Subcutaneous abdominal adipose tissue (tissue), 5 donors: Measurements from ENCODE around the gene ADH1B.
"Not testable (repeated sequence)": the region's sequence is repeated elsewhere in the genome, so short reads cannot be mapped to it uniquely, and the experiment has no call there.

Experiments
- H3K27ac ChIP-seq: one replicate; pipeline ENCODE4 v1.7.0; 2013; ENCODE audit warnings: low read depth, mild to moderate bottlenecking, inconsistent platforms, low read length, moderate library complexity
- H3K27me3 ChIP-seq, 5 donors: one replicate each; pipeline ENCODE4 v1.7.0; 2013; ENCODE audit warnings: low read length in 5 of 5, inconsistent platforms in 1 of 5; ENCODE audit not compliant: control insufficient read depth in 5 of 5, insufficient read depth in 4 of 5
- H3K36me3 ChIP-seq, 5 donors: one replicate each; pipeline ENCODE4 v1.7.0; 2013; ENCODE audit warnings: low read length in 5 of 5; ENCODE audit not compliant: control insufficient read depth in 5 of 5, insufficient read depth in 5 of 5
- H3K4me1 ChIP-seq, 5 donors: one replicate each; pipeline ENCODE4 v1.7.0; 2013; ENCODE audit warnings: low read length in 5 of 5, mild to moderate bottlenecking in 3 of 5, moderate library complexity in 1 of 5; ENCODE audit not compliant: control insufficient read depth in 5 of 5, insufficient read depth in 5 of 5
- H3K4me3 ChIP-seq, 5 donors: one replicate each; pipeline ENCODE4 v1.7.0; 2013; ENCODE audit warnings: low read length in 5 of 5, low read depth in 1 of 5
- H3K9ac ChIP-seq, 5 donors: one replicate each; pipeline ENCODE4 v1.7.0; 2013; ENCODE audit warnings: low read length in 5 of 5, mild to moderate bottlenecking in 4 of 5, moderate library complexity in 3 of 5
- H3K9me3 ChIP-seq, 5 donors: one replicate each; pipeline ENCODE4 v1.7.0; 2013; ENCODE audit warnings: low read length in 5 of 5; ENCODE audit not compliant: control insufficient read depth in 5 of 5
- donor health status: healthy.
- donor health status: healthy.
- donor health status: healthy.
- donor health status: healthy.
- donor health status: healthy.

The ADH1B gene

GRCh38 chr4:99356149-99356548 is 34.9 kb upstream of the ADH1B start:
- not testable (repeated sequence) for H3K36me3 ChIP-seq, H3K27ac ChIP-seq, H3K9ac ChIP-seq, H3K27me3 ChIP-seq, H3K4me3 ChIP-seq, H3K9me3 ChIP-seq
- peaks cover 0 to 28% (median 23%) of the 10 kb centered on the region in 5 donors for H3K4me1 ChIP-seq

GRCh38 chr4:99352602-99353537 is 31.7 kb upstream of the ADH1B start, which contains the start of gene ADH1C:
Gene ADH1C, minus strand, starts transcription at chr4:99352746. Its CDS starts 71 bp downstream, at chr4:99352675.
- H3K36me3 ChIP-seq: no peaks in the 10 kb centered on the region
- H3K9me3 ChIP-seq: no peaks in the 10 kb centered on the region
- H3K4me1 ChIP-seq: peaks cover 0 to 22% (median 15%) of the 10 kb centered on the region in 5 donors
- peak within 1 kb of the TSS; percentile 43 to 61 (median 50) for H3K4me3 ChIP-seq
- H3K27ac ChIP-seq: no peak within 1 kb of the TSS
- peak within 1 kb of the TSS in 2 of 5 donors; percentile 22 to 51 for H3K9ac ChIP-seq
- no peaks in the 10 kb centered on the region for H3K27me3 ChIP-seq

DNA sequence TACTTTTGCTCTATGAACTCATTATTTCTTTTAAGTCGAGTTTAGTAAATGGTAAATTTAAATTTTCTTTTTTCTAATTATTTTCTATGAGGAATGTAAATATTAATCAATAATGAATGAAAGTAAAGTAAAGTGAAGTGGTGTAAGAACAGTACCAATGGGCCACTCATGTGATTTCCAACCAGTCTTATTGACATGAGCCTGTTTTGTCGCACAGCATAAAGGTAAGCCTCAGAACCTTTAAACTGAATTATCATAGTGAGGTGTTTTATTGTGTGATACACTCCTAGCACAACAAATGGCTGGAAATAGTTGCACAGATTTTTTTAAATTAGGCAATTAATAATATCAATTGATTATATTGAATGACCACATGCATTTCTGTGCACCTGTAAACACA is 30.3 kb upstream of the ADH1B start:
- no peak overlapping the region for H3K27ac ChIP-seq
- H3K4me1 ChIP-seq: peaks cover 0 to 22% (median 13%) of the 10 kb centered on the region in 5 donors
- peaks cover 1 to 4% (median 3%) of the 10 kb centered on the region in 5 donors for H3K36me3 ChIP-seq
- H3K9me3 ChIP-seq: no peaks in the 10 kb centered on the region
- no peak overlapping the region for H3K9ac ChIP-seq
- H3K4me3 ChIP-seq: peak overlapping the region in 1 of 5 donors; percentile 18
- no peaks in the 10 kb centered on the region for H3K27me3 ChIP-seq

- Histone ChIP-seq H3K9ac (no peak overlapping the region), H3K4me3 (no peak overlapping the region), H3K27ac (no peak overlapping the region), H3K9me3 (no peaks in the 10 kb centered on the region), H3K36me3 (peaks cover 3 to 9% (median 3%) of the 10 kb centered on the region in 5 donors), H3K27me3 (no peaks in the 10 kb centered on the region), H3K4me1 (peaks cover 0 to 22% (median 13%) of the 10 kb centered on the region in 5 donors)
Observed at GRCh38 chr4:99349338-99349737, 28.1 kb upstream of the ADH1B start.

DNA sequence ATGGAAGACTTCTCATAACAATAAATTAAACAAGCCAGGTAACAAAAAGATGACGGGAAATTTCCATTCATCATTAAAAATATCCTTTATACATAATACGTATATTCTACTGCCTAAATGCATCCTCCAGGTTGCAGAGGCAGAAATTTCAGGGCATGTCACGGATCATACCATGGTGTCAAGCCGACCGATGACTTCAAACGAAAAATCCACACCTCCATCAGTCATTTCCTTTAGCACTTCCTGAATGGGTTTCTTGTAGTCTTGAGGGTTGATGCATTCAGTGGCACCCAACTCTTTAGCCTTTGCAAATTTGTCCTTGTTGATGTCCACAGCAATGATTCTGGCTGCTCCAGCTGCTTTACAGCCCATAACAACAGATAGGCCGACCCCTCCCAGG is 21.4 kb upstream of the ADH1B start:
- H3K27me3 ChIP-seq, H3K27ac ChIP-seq, H3K9me3 ChIP-seq, H3K9ac ChIP-seq, H3K4me1 ChIP-seq, H3K4me3 ChIP-seq: not testable (repeated sequence)
- peaks cover 3 to 10% (median 8%) of the 10 kb centered on the region in 5 donors for H3K36me3 ChIP-seq

- Histone ChIP-seq H3K9ac (no peak overlapping the region), H3K27ac (no peak overlapping the region), H3K27me3 (no peaks in the 10 kb centered on the region), H3K4me3 (no peak overlapping the region), H3K36me3 (peaks cover 0 to 10% (median 4%) of the 10 kb centered on the region in 5 donors), H3K4me1 (no peaks in the 10 kb centered on the region), H3K9me3 (no peaks in the 10 kb centered on the region)
Observed at GRCh38 chr4:99341426-99341825, 20.2 kb upstream of the ADH1B start.

DNA sequence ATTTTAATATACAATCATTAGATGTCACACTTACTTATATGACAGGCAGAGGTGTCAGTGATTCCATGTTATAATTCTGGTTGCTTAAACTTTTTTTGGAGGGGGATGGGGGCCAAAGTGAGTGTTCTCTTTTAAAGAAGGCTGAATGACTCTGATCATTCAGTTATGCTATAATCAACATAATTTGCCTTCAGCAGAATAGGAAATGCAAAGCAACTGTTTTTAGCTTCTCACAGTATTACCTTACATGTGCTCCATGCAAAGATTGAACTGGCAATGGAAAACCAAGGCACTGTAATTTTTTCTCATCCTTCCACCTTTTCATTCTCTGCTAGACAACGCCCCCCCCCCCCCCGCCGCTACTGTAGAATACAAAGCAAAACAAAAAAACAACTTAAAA is 18.0 kb upstream of the ADH1B start:
- Histone ChIP-seq H3K27ac (no peak overlapping the region), H3K9me3 (no peaks in the 10 kb centered on the region), H3K9ac (no peak overlapping the region), H3K4me1 (no peaks in the 10 kb centered on the region), H3K27me3 (no peaks in the 10 kb centered on the region), H3K36me3 (peaks cover 0 to 9% (median 0%) of the 10 kb centered on the region in 5 donors), H3K4me3 (no peak overlapping the region)

GRCh38 chr4:99336553-99336952 is 15.4 kb upstream of the ADH1B start:
- Histone ChIP-seq H3K4me1 (no peaks in the 10 kb centered on the region), H3K27ac (no peak overlapping the region), H3K36me3 (peaks cover 0 to 3% (median 0%) of the 10 kb centered on the region in 5 donors), H3K9ac (no peak overlapping the region), H3K9me3 (no peaks in the 10 kb centered on the region), H3K27me3 (no peaks in the 10 kb centered on the region), H3K4me3 (no peak overlapping the region)

- Histone ChIP-seq H3K9me3 (peaks cover 0 to under 1% (median 0%) of the 10 kb centered on the region in 5 donors), H3K27ac (no peak overlapping the region), H3K36me3 (peaks cover 0 to 3% (median 0%) of the 10 kb centered on the region in 5 donors), H3K27me3 (no peaks in the 10 kb centered on the region), H3K4me3 (no peak overlapping the region), H3K4me1 (no peaks in the 10 kb centered on the region), H3K9ac (no peak overlapping the region)
Observed at GRCh38 chr4:99334880-99335279, 13.7 kb upstream of the ADH1B start.

DNA sequence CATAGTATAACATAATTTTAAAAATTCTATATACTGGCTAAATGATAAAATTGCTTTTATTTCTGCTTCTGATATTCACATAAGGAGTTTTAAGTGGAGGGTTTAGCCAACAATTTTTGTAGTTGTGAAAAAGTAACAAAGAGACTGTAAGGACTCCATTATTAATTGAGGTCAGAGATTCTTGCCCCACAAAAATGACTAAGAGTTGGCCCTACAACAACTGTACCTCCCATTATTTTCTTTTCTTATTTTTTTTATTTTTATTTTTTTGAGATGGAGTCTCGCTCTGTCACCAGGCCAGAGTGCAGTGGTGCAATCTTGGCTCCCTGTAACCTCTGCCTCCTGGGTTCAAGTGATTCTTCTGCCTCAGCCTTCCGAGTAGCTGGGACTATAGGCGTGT is 9.4 kb upstream of the ADH1B start:
- peaks cover 0 to 9% (median 4%) of the 10 kb centered on the region in 5 donors for H3K9me3 ChIP-seq
- H3K4me1 ChIP-seq: peaks cover 0 to 3% (median 2%) of the 10 kb centered on the region in 5 donors
- H3K27me3 ChIP-seq: no peaks in the 10 kb centered on the region
- no peak overlapping the region for H3K4me3 ChIP-seq
- H3K36me3 ChIP-seq: no peaks in the 10 kb centered on the region
- H3K27ac ChIP-seq: no peak overlapping the region
- H3K9ac ChIP-seq: no peak overlapping the region
